G401 (cell line): Measurements from ENCODE around the gene TM4SF1. TPM values are rescaled to one million over a fixed set of nuclear protein-coding genes. Genes with fewer than 3 reads are reported as not detected.

Source experiments
- DNase-seq: peaks from one replicate; pipeline ENCODE4 v3.0.0-alpha.2; 2015; ENCODE audit warnings: low spot score
- in situ Hi-C: cut with HindIII; loops from 2 replicates; pipeline ENCODE4 v1.10.0; 2016; ENCODE audit warnings: low sequenced_read_pairs, mixed read lengths
- total RNA-seq: library from RNA; depleted of rRNA; stranded (reverse); fragments of >200 nt; shearing (Covaris generic); gene quantifications from 2 replicates; pipeline ENCODE4 v1.2.3, GENCODE V29; 2014; rRNA removed

The TM4SF1 gene
- total RNA-seq, 1 experiment from 2014 or later = 1,132 TPM

DNA sequence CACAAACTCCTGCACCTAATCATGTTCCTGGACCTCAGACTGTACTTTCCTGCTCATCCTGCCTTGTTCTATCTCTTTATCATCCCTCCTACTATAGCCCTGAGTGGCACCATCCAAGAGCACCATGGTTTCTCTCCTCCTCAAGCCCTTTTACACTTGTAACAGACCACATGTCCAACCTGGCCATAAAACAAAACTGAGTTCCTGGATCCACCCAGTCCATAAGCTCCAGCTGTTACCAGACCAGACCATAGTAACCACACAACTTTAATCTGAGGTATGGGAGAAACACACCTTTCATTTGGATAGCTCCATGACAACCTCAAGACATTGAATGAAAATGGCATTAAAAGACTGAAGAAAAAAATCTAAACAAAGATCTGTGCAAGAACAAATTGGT lies 53.1 kb downstream of the TM4SF1 start:
- in situ Hi-C loops = no loop called here
- DNase-seq = no peak

- in situ Hi-C loops = no loop called here
- DNase-seq = no peak
Measured at GRCh38 chr3:149321640-149322039, 55.8 kb downstream of the TM4SF1 start.

- no peak for DNase-seq
- in situ Hi-C loops = no loop called here
Measured at GRCh38 chr3:149321136-149321535, 56.3 kb downstream of the TM4SF1 start.

DNA sequence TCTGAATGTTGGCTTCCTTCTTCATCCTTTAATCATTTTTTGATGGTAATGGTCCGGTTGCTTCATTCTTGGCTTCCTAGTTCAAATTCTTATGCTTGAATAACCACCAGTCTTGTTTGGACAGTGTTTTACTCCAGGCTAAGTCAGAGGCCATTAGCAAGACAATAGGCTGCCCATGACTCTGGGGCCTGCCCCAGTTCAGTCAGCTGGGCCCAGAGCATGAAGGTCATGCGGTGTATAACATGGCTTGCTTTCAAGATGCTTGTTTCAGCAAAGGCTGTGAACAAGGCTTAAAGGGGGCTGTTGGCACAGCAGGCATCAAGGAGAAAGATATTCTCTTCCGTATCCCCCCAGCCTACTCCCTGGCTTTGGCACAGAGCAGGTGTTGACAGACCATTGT lies 57.7 kb downstream of the TM4SF1 start:
- in situ Hi-C loops = no loop called here
- DNase-seq = no peak

Other genes starting within 250 kb of the TM4SF1 start
- 110 and 126 TPM in 2 replicates for gene HPS3, start 248.0 kb downstream of the TM4SF1 start, total RNA-seq
- 93.2 and 119 TPM in 2 replicates for gene CP, start 155.8 kb downstream of the TM4SF1 start, total RNA-seq
- 13.4 and 36.7 TPM in 2 replicates for gene TM4SF18, start 44.0 kb downstream of the TM4SF1 start, total RNA-seq
- not detected in 2 replicates for gene TM4SF4, start 97.0 kb upstream of the TM4SF1 start, total RNA-seq